GM21447 (cell line): Measurements from ENCODE around the gene ARV1.

Experiments
- ATAC-seq: cut with Tn5 transposase; IDR thresholded peaks from one replicate; pipeline ENCODE4 v1.9.1; 2021; ENCODE audit not compliant: unreplicated experiment

The ARV1 gene

DNA sequence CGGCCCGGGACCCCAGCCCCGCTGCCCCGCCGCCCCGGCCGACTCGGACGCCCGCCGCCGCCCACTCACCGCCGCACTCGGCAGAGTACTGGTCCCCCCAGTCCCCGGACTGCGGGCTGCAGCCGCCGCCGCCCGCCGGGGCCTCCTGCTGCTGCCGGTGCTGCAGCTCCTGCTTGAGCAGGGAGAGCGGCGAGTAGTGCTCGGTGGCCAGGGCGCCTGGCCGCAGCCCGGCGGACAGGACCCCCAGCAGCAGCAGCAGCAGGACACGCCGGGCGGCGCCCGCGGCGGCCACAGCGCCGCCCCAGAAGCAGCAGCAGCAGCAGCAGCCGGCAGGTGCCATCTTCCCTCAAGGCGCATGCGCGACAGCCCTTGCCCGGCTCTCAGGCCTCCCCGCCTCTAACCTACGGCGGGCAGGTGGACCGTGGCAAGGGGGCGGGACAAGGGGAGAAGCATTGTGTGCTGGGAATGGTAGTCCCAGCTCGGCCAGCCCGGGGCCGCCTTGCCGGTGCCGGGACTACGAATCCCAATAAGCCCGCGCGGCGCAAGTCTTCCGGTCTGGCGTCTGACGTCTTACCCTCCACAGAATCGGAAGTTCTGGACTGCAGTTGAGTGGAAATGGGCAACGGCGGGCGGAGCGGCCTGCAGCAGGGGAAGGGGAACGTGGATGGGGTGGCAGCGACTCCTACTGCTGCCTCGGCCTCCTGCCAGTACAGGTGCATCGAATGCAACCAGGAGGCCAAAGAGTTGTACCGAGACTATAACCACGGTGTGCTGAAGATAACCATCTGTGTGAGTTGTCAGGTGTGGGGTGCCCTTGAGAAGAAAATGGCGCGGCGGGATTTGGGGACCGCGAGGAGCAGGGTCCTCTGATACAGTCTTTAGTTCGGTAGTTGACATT is at the start of gene ARV1, which contains the start of gene TTC13:
Gene ARV1, plus strand, starts transcription at position 604 of the 898 bp plus-strand sequence. Its CDS starts 12 bp downstream, at position 616.
Gene TTC13, minus strand, starts transcription at position 371 of the 898 bp plus-strand sequence. Its CDS starts 31 bp downstream, at position 340.
- ATAC-seq = peak; percentile 91

DNA sequence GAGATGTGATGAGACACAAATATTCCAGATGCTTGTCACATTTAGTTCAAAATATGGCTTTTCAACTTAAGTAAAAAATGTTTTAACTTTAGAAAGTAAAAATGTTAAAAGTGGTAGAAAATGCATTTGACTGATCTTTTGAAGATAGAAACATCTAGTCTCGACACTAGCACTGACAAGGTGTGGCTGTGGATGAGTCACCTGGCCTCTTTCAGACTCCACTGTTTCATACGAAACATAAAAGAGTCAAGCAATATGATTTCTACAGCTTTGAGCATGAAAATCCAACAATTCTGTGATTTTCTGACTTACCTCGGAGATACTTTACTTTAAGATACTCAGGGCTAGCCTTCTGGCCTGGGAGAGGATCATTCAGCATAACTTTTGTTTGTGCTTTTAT is 47.9 kb upstream of the ARV1 start:
- no peak for ATAC-seq

DNA sequence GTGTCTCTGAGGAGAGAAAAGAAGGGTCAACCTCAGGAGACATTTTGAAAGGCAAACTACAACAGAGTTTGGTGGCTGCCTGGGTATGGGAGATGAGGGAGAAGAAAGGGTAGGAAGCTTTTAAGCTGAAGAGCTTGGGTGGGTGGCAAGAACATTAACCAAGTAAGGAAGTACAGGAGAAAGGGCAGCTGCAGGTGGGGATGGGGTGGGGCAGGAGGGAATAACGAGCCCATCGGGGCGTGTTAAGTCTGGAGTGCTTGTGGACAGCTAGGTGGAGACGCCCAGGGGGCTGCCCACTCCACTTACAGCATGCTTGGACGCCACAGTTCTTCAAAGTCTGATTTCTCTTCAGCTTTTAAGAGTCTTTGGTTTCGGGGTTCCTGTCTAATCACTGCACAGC is 43.0 kb upstream of the ARV1 start:
- no peak for ATAC-seq

DNA sequence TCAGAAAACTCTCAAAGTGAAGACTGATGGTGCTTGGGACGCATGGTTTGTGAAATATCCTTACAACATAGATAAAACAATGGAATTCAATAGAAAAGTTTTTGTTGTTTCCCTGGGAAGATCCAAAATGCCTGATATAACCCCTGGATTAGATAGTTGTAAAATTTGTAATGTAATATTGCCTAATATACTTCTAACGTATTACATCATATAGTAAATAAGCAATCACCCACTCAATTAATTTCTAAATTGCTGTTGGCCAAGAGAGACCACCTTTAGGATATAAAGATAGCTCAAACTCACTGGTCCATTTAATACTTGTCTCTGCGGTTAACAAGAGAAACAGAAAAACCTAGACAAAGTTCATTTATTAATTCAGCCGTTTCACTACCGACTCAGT is 42.4 kb upstream of the ARV1 start:
- ATAC-seq = no peak

DNA sequence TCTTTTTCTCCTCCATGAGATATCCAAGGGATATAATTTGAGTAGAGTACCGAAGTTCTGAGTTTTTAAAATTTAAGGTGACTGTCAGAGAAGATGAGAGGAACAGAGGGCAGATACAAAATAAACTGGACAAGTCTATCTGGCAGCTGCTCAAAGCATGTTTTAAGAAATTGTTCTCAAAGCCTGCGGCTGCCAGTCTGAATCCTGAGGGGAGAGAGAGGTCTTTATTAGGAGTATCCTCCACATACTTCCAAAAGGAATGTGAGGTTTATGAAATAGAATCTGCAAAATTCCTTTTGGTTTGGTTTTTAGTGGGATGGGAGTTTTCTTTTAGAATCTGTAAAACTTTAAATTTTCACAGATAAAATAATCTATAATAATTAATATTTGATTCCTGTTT is 41.5 kb upstream of the ARV1 start:
- ATAC-seq = no peak

DNA sequence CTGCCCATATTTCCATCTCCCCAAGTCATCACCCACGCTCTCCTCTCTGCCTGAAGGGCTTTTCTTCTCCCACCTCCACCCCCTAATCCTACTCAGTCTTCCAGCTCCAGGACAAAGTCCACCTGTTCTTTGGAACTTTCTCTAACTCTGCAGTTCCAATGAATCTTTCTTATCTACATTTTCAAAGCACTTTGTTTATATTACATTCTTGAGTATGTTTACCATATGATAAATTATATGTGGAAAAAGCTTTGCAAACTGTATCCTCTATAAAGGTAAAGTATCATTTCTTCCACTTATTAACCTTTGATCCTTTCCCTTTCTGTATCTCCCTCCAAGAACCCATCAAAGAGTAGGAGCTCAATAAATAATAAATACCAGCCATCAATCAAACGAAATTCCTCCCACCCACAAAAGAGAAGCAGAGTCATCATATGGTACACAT is 39.9 kb upstream of the ARV1 start:
- ATAC-seq = no peak

DNA sequence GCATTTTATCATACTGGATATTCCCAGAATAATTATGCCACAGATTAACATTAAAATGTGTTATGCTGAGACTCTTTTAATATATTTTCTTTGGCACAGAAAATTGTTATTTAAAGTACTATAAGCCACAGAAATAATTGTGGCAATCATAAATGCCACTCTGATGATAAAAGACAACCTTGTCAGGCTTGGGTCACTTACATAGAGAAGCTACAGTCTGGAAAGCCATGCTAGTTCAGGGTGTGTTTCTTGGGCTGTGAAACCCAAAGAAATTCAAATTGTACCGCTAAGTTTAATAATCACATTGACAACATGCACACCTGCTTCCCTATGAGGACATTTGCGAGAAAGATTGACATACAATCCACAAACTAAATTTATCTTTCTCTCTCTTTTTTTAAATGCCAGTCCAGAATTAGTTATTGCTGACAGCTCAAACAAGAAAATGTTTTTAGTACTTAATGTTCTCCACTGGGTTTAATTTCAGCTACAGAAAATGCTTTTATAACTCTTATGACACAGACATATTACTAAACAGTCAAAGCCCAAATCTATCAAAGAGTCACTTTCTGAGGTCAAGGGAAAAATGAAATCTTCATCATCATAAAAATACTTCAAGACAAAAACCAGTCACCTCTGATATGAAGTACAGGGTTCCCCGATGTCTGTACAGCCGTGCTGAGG is 38.9 kb upstream of the ARV1 start:
- ATAC-seq = no peak

DNA sequence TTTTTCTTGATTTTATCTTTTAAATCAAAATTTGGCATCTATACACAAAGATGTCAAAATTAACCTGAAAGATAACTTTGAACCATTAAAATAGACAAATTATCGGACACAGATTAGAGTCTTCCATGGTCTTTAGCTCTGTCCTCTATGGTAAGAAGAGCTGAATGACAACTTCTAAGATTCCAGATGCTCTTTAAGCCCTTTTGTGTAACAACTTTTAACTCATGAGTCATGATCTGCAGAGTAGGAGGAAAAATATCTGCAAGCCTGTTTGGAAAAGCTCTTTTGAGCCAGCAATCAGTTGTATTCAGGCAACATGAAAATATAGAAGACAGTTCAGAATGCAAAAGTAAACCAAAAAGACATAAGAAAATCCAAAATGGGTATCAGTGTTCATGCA is 38.0 kb upstream of the ARV1 start:
- no peak for ATAC-seq

DNA sequence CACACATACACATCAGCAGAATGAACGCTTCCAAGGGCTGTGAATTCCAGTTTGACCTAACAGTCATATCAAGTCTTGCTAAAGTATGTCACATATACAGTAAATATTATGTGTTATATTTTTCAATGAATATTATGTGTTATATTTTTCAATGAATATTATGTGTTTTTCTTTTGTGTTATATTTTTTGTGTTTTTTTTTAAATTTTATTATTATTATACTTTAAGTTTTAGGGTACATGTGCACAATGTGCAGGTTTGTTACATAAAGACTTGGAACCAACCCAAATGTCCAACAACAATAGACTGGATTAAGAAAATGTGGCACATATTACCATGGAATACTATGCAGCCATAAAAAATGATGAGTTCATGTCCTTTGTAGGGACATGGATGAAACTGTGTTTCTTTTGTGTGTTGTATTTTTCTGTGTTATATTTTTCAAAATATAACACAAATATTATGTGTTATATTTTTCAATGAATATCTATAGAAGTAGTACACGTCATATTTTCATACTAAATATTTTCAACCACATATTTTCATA is 35.8 kb upstream of the ARV1 start:
- no peak for ATAC-seq

DNA sequence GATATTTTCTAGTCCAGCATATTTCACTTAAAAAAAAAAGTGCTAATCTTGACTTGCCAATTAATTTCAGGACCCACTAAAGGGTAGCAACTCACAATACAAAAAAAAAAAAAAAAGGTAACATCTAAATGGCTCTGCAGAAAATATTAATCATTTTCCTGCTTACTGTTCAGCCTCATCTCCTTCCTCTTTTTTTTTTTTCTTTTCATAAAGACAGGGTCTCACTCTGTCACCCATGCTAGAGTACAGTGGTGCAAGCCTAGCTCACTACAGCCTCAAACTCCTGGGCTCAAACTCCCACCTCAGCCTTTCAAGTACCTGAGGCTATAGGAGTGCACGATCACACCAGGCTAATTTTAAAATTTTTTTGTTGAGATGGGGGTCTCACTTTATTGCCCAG is 30.6 kb upstream of the ARV1 start:
- no peak for ATAC-seq

DNA sequence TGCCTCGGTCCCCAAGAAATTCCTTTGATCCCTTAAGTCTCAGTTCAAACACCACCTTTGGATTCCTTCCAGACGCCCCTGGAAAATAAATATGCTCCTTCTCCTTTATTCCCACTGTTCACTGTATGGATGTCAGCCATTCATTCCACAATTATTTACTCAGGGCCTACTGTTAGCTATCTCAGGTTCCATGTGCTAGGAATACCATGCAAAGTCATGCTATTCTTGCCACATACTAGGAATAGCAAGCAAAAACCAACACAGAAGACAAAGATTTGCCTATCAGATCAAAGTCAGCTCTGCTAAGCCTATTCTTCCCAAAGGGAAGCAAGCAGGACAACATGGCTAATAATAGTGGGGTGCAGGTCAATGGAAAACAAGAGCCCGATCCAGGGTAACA is 30.0 kb upstream of the ARV1 start:
- ATAC-seq = no peak

DNA sequence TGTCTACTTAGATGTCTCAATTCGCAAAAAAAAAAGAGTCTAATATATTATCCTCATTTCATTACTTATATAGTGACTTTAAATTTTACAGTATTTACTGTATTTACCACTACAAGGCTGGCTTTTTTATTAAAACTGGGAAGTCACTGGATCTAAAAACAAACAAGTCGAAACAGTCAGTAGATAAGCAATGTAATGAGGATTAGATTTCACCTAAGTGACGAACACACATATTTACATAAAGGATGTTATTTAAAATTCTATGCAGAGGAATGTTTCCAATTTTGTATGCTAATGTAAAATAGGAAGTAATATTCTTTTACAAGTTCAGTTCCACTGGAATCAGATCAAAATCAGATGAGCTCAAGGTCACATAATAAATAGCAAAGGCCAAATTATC is 28.5 kb upstream of the ARV1 start:
- ATAC-seq = no peak

DNA sequence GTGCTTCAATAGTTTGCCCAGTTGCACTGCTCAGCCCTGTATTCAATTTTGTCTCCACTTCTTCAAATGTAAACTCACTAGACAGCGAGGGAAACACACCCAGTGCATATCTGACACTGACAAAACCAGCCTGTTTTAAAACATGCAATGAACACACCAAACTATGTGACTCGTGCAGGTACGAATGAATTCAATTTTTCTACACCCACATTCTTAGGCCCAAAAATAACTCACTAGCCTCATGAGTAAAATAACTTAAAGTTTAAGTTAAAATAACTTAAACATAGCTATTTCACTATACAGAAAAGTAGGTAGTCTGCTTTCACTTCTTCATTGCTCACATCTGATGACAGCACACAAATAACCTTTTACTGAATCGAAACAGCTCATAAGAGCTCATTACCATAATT is 21.3 kb upstream of the ARV1 start:
- peak; percentile 85 for ATAC-seq

DNA sequence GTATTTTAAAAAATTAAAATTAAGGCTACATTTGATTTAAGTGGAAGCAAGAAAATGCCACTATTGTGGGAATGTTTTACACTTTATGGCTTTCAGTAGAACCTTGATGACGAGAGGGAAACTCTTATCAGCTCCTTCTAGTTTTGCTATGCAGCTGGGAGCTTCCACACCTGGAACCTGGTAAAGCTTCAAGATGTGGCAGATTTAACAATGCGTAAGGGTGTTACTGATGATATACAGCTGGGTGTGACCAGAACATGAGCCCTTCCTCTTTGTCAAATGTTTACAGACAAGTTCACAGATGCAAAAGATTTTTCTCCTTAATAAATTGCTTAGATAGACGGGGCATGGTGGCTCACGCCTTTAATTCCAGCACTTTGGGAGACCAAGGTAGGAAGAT is 20.5 kb upstream of the ARV1 start:
- no peak for ATAC-seq

DNA sequence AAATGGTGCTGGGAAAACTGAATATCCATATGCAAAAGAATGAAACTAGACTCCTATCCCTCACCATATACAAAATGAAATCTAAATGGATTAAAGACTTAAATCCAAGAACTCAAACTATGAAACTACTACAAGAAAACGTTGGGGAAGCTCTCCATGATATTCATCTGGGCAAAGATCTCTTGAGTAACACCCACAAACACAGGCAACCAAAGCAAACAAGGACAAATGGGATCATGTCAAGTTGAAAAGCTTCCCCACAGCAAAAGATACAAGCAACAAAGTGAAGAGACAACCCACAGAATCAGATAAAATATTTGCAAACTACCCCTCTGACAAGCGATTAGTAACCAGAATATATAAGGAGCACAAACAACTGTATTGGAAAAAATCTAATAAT is 14.0 kb upstream of the ARV1 start:
- ATAC-seq = no peak

DNA sequence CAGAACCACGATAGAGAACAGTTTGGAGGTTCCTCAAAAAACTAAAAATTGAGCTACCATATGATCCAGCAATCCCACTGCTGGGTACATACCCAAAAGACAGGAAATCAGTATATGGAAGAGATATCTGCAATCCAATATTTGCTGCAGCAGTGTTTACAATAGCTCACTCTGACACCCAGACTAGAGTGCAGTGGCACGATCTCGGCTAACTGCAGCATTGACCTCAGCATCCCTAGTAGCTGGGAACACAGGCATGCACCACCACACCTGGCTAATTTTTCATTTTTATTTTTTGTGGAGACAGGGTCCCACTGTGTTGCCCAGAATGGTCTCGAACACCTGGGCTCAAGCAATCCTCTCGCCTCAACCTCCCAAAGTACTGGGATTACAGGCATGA is 13.4 kb upstream of the ARV1 start:
- ATAC-seq = no peak

DNA sequence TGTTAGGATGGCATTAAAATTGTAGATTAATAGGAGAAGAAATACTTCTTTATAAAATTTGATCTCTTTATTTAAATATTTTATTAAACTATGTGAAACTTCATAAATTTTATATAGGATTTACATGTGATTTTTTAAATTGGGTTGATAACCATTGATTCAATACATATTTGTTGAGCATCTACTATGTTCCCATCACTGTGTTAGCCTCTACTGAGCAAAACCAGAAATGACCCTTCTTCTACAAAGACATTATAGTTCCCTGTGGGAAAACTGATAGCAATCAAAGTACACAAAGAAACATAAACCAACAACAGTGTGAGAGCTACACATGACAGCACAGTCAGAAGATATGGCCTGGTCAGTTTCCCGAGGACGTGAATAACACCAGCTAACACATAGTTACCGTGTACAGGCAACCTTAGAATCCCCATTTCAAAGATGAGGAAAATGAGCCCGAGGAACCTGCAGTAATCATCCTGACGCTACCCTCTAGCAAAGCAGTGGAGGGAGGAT is 12.5 kb upstream of the ARV1 start:
- no peak for ATAC-seq

DNA sequence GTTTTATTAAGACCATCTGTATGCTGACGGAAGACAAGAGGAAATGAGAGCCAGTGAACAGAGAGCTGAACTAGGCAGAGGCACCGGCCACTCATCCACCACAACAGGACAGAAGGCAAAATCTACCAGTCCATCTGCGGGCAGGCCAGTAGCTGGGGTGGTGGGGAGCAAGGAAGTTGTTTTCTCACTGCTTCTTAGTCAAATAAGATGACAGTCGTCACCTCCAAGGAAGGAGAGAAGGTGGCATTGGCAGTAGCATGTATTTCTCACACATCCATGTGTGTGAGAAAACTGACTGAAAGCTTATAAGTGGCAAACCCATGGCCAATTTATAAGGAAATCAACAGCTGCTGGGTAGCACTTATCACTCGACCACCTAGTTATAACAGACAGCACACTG is 8.5 kb upstream of the ARV1 start:
- ATAC-seq = no peak

DNA sequence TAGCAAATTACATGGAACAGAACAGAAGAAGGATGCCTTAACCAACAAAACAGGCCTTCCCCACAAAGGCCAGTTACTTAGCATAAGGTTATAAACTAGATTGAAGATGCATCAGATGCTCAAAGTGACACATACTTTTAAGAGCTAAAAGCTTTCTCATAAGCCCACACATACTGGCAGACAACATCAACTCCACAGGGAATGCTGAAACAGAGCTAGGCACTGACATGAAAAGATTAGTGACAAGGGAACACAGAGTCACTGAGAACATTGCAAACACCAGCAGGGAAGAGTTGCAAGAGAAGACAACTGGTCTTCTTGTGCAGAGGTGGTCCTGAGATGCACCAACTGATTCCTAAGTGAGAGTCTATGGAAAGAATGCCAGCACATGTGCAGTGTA is 7.1 kb upstream of the ARV1 start:
- ATAC-seq = no peak

DNA sequence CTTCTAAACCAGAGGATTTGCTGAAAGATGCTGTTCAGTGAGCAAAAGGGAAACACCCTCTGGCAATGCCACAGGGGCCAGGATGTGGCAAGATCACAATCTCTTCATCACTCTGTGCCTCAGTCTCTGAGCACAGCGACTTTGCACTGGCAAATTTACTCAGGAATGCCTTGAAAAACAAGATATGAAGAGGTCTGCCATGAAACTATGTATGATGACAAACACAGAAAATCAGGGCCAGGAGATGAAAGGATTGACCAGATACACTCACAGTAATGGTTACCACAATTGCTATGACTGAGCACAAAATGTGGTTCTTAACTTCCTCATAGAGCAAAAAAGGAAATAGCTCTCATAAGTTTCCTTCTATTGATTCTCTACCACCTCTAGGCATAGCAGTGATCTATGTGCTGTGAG is 6.0 kb upstream of the ARV1 start:
- peak; percentile 75 for ATAC-seq

DNA sequence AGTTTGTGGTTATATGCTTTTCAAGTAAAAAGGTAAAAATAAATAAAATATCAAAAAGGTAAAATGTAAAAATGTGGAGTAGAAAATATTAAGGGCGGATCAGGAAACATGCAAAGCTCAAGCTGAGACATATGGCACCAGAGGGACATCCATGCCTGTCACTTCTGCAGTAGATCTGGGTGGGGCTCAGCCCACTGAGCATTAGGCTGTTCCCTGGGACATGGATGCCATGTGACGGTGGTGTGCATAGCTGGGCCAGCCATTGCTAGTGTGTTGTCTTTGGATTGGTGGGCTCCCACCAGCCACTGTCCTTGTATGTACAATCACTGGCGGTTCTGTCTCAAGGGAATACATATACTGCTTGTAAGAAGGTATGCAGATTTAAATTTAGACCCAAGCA is 3.3 kb upstream of the ARV1 start:
- no peak for ATAC-seq

DNA sequence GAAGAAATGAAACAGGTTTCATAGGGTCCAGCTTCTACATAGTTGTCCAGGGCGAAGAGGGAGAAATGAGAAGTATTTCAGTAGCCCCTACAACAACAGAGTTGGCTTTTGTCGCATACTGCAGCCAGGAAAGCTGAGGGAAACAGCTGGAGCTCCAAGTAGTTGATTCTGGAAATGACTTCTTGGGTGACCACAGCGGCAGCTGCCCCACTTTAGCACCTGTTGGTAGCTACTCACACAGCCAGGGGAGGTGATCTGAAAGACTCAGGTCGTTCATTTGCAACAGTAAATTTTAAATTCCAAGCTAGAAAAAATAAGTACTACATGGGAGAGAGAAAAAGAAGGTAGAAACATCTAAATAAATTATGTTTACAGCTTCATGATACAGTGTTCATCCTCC is 2.5 kb upstream of the ARV1 start:
- no peak for ATAC-seq
